Esophagus muscularis mucosa (tissue), 4 donors: Measurements from ENCODE around the gene PPP1CA.

Experiments
- CTCF ChIP-seq, 3 experiments: fragments of 200-600 bp in 2 of 3; fragments of 450-650 bp in 1 of 3; sonication (generic) in 2 of 3; IDR thresholded peaks; one replicate each; pipeline ENCODE4 v1.5.1; 2017 to 2019; ENCODE audit warnings: antibody characterized with exemption in 3 of 3, mild to moderate bottlenecking in 2 of 3, moderate library complexity in 1 of 3
- EP300 ChIP-seq: sonication (generic); formaldehyde crosslinking; IDR thresholded peaks from one replicate; pipeline ENCODE4 v1.6.1; 2017; ENCODE audit warnings: antibody characterized with exemption
- POLR2A ChIP-seq: fragments of 450-650 bp; IDR thresholded peaks from one replicate; pipeline ENCODE4 v1.6.1; 2017; ENCODE audit warnings: antibody characterized with exemption, moderate library complexity, mild to moderate bottlenecking, low read depth
- POLR2AphosphoS5 ChIP-seq, 2 donors: sonication (generic); formaldehyde crosslinking; IDR thresholded peaks; one replicate each; pipeline ENCODE4 v1.6.1; 2017; ENCODE audit warnings: antibody characterized with exemption in 2 of 2

GRCh38 chr11:67366546-67366945 lies 35.1 kb downstream of the PPP1CA start:
- TF ChIP-seq CTCF (IDR thresholded peaks at IDR 0.05) (no peak), POLR2AphosphoS5 (IDR thresholded peaks at IDR 0.05) (peak in 1 of 2 donors; percentile 22), EP300 (no peak), POLR2A (no peak)
